ENCODE data around the gene SLC35F6. TPM values are rescaled to one million over a fixed set of nuclear protein-coding genes. Genes with fewer than 3 reads are reported as not detected.

The SLC35F6 gene
- total RNA-seq, 4 donors from 2014 or later = 20.2 to 47.3 (median 38.2) TPM

GRCh38 chr2:26768759-26769088 lies 4.6 kb downstream of the SLC35F6 start:
- Histone ChIP-seq H3K4me1 (peaks cover 14 to 91% (median 64%) of the 10 kb centered on the region in 3 donors), H3K9me3 (no peaks in the 10 kb centered on the region), H3K27me3 (no peaks in the 10 kb centered on the region), H3K36me3 (no peaks in the 10 kb centered on the region), H3K4me3 (no peak overlapping the region), H3K27ac (peak overlapping the region in 3 of 4 donors; percentile 80 to 95 (median 82))
- no peak for TF ChIP-seq POLR2AphosphoS5 (IDR thresholded peaks at IDR 0.05)
- 100% methylated on average over 1 of the region's 3 CpGs; no CpG with 5 or more reads in 1 of the 2 donors for WGBS, 2 donors (ENCODE audit: low coverage in 1 of 2)
- ATAC-seq = no peak

GRCh38 chr2:26769089-26769761 lies 5.1 kb downstream of the SLC35F6 start:
- H3K4me1 ChIP-seq = peaks cover 14 to 94% (median 64%) of the 10 kb centered on the region in 3 donors
- peak; percentile 71 for ATAC-seq
- H3K4me3 ChIP-seq = no peak overlapping the region
- H3K9me3 ChIP-seq = no peaks in the 10 kb centered on the region
- H3K27ac ChIP-seq = peak overlapping the region; percentile 13 to 95 (median 81)
- peaks cover 0 to 3% of the 10 kb centered on the region in 2 donors for H3K36me3 ChIP-seq
- TF ChIP-seq POLR2AphosphoS5 (IDR thresholded peaks at IDR 0.05) (peak; percentile 50), CTCF (IDR thresholded peaks at IDR 0.05) (no peak), EP300 (IDR thresholded peaks at IDR 0.05) (no peak), POLR2A (IDR thresholded peaks at IDR 0.05) (peak in 1 of 2 donors; percentile 9)
- H3K27me3 ChIP-seq = no peaks in the 10 kb centered on the region
- 40% methylated on average over 1 of the region's 14 CpGs; no CpG with 5 or more reads in 1 of the 2 donors for WGBS, 2 donors (ENCODE audit: low coverage in 1 of 2)

GRCh38 chr2:26770986-26771586 lies 7.0 kb downstream of the SLC35F6 start:
- Histone ChIP-seq H3K27me3 (no peaks in the 10 kb centered on the region), H3K36me3 (peaks cover 0 to 22% of the 10 kb centered on the region in 2 donors), H3K9me3 (no peaks in the 10 kb centered on the region), H3K4me3 (no peak overlapping the region), H3K27ac (peak overlapping the region; percentile 11 to 95 (median 81)), H3K4me1 (peaks cover 14 to 85% (median 54%) of the 10 kb centered on the region in 3 donors)
- peak; percentile 23 for ATAC-seq
- WGBS, 2 donors (ENCODE audit: low coverage in 1 of 2) = 80% methylated on average over 2 of the region's 6 CpGs; no CpG with 5 or more reads in 1 of the 2 donors
- peak; percentile 63 for TF ChIP-seq POLR2AphosphoS5 (IDR thresholded peaks at IDR 0.05)
- TF ChIP-seq CTCF (IDR thresholded peaks at IDR 0.05) = peak in 2 of 4 experiments; percentile 21 to 28
- TF ChIP-seq POLR2A (IDR thresholded peaks at IDR 0.05) = no peak

GRCh38 chr2:26772064-26773001 lies 8.2 kb downstream of the SLC35F6 start:
- Histone ChIP-seq H3K27me3 (no peaks in the 10 kb centered on the region), H3K27ac (peak overlapping the region; percentile 40 to 95 (median 81)), H3K36me3 (peaks cover 0 to 34% of the 10 kb centered on the region in 2 donors), H3K4me3 (no peak overlapping the region), H3K9me3 (no peaks in the 10 kb centered on the region), H3K4me1 (peaks cover 14 to 72% (median 43%) of the 10 kb centered on the region in 3 donors)
- TF ChIP-seq POLR2A (IDR thresholded peaks at IDR 0.05) (peak in 1 of 2 donors; percentile 27), EP300 (IDR thresholded peaks at IDR 0.05) (no peak), POLR2AphosphoS5 (IDR thresholded peaks at IDR 0.05) (peak; percentile 84)
- peak; percentile 94 for ATAC-seq
- 10 to 58% methylated on average over 5 to 7 of the region's 13 CpGs for WGBS, 2 donors (ENCODE audit: low coverage in 1 of 2)

GRCh38 chr2:26776195-26776800 lies 12.2 kb downstream of the SLC35F6 start:
- WGBS, 2 donors (ENCODE audit: low coverage in 1 of 2) = 100% methylated on average over 1 of the region's 5 CpGs; no CpG with 5 or more reads in 1 of the 2 donors
- Histone ChIP-seq H3K9me3 (no peaks in the 10 kb centered on the region), H3K27me3 (no peaks in the 10 kb centered on the region), H3K4me3 (no peak overlapping the region), H3K27ac (no peak overlapping the region), H3K4me1 (peaks cover 9 to 32% (median 18%) of the 10 kb centered on the region in 3 donors), H3K36me3 (peaks cover 0 to 74% of the 10 kb centered on the region in 2 donors)
- no peak for ATAC-seq
- TF ChIP-seq POLR2AphosphoS5 (IDR thresholded peaks at IDR 0.05) (no peak), EP300 (IDR thresholded peaks at IDR 0.05) (no peak), POLR2A (IDR thresholded peaks at IDR 0.05) (no peak), CTCF (IDR thresholded peaks at IDR 0.05) (no peak)
